CD4-positive, alpha-beta memory T cell (primary cell): Measurements from ENCODE around the gene RNF111. TPM values are rescaled to one million over a fixed set of nuclear protein-coding genes. Genes with fewer than 3 reads are reported as not detected.

ENCODE experiments used
- CTCF ChIA-PET: fragments of 350-600 bp; sonication (Branson Sonifier 250); formaldehyde crosslinking; loops from one replicate; lab custom pipeline; 2021; ENCODE audit warnings: inconsistent platforms; ENCODE audit not compliant: partially characterized antibody; lab: Charles Lee
- POLR2A ChIA-PET: fragments of 350-600 bp; sonication (Branson Sonifier 250); formaldehyde crosslinking; loops from one replicate; lab custom pipeline; 2021; ENCODE audit not compliant: partially characterized antibody; lab: Charles Lee
- DNase-seq, 5 donors: peaks; one replicate each; pipeline versions ENCODE4 v3.0.0 to v3.0.0-alpha.2; 2020 to 2022; ENCODE audit warnings: mixed read lengths in 1 of 5
- H3K27ac ChIP-seq: one replicate; pipeline ENCODE4 v1.7.0; 2013; ENCODE audit warnings: low read depth, low read length
- H3K27me3 ChIP-seq: 2 replicates; pipeline ENCODE4 v1.7.0; 2013; ENCODE audit warnings: mild to moderate bottlenecking, low read length, moderate library complexity; ENCODE audit not compliant: insufficient read depth
- H3K36me3 ChIP-seq: 2 replicates; pipeline ENCODE4 v1.7.0; 2013; ENCODE audit warnings: mild to moderate bottlenecking, low read length, moderate library complexity; ENCODE audit not compliant: insufficient read depth
- H3K4me1 ChIP-seq: 2 replicates; pipeline ENCODE4 v1.7.0; 2013; ENCODE audit warnings: mild to moderate bottlenecking, low read length, moderate library complexity; ENCODE audit not compliant: insufficient read depth
- H3K4me3 ChIP-seq, 2 donors: one replicate each; pipeline ENCODE4 v1.7.0; 2013; ENCODE audit warnings: low read length in 2 of 2, mild to moderate bottlenecking in 1 of 2
- H3K9me3 ChIP-seq, 2 donors: one replicate each; pipeline ENCODE4 v1.7.0; 2013; ENCODE audit warnings: low read length in 2 of 2, control low read depth in 1 of 2; ENCODE audit not compliant: control insufficient read depth in 1 of 2
- H3K27ac Mint-ChIP-seq, 7 donors: one replicate each; pipeline ENCODE4 v1.8.0; 2020 to 2021; ENCODE audit warnings: mixed read lengths in 7 of 7, mild to moderate bottlenecking in 6 of 7, inconsistent platforms in 3 of 7, moderate library complexity in 3 of 7
- H3K27me3 Mint-ChIP-seq, 2 donors: one replicate each; pipeline ENCODE4 v1.8.0; 2020 to 2021; ENCODE audit warnings: mixed read lengths in 2 of 2
- H3K36me3 Mint-ChIP-seq, 2 donors: one replicate each; pipeline ENCODE4 v1.8.0; 2020 to 2021; ENCODE audit warnings: mixed read lengths in 2 of 2, inconsistent platforms in 1 of 2, mild to moderate bottlenecking in 1 of 2
- H3K4me1 Mint-ChIP-seq, 4 donors: one replicate each; pipeline ENCODE4 v1.8.0; 2020 to 2021; ENCODE audit warnings: mixed read lengths in 4 of 4, mild to moderate bottlenecking in 1 of 4
- H3K4me3 Mint-ChIP-seq, 8 donors: one replicate each; pipeline ENCODE4 v1.8.0; 2020 to 2021; ENCODE audit warnings: mixed read lengths in 8 of 8, mild to moderate bottlenecking in 7 of 8, moderate library complexity in 6 of 8, inconsistent platforms in 3 of 8
- H3K9me3 Mint-ChIP-seq, 8 donors: one replicate each; pipeline ENCODE4 v1.8.0; 2020 to 2021; ENCODE audit warnings: mixed read lengths in 8 of 8, mild to moderate bottlenecking in 5 of 8, inconsistent platforms in 3 of 8, moderate library complexity in 1 of 8
- intact Hi-C: fragments of 100-400 bp; cut with micrococcal nuclease; formaldehyde crosslinking; loops from one replicate; pipeline ENCODE4 v1.15.1; 2023
- polyA plus RNA-seq, 2 donors: library from polyadenylated mRNA; unstranded; fragments of 300-500 nt; fragmentation: Illumina TruSeq; gene quantifications; one replicate each; pipeline ENCODE4 v1.2.3, GENCODE V29; 2021
- total RNA-seq, 2 experiments: library from RNA; stranded (reverse); gene quantifications; one replicate each; pipeline ENCODE4 v1.2.3, GENCODE V29; 2021

Gene RNF111
- total RNA-seq = 10 to 100 TPM; 54.9 to 60.9 TPM
- 10 to 100 TPM; 11.1 to 22.2 TPM for polyA plus RNA-seq

DNA sequence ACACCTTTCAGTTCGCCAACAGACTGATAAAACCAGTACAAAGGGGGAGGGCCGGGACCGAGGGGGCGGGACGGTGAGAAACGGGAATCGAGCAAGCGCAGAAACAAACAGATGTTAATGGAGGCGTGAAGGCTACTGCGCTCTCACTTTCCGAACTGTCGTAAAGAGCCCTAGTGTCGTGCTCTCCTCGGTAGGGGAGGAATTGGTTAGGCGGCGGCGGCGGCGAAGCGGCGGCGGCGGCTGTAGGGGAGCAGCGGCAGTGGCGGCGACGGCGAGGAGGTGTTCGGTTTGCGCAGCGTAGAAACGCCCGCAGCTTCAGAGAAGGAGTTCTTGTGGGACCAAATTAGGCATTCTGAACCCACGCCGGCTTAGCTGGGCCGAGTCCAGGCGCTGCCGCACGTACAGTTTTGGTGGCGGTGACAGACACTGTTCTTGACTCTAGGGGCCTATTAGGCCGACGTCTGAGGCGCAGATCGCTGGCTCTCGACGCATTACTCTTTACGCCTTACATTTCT lies at the start of gene RNF111:
Gene RNF111, plus strand, starts transcription at position 173 of the 515 bp plus-strand sequence. CDS start 43,160 bp downstream, outside the sequence.
- Histone ChIP-seq H3K36me3 (peaks cover 5% of the 10 kb centered on the region), H3K27ac (peak within 1 kb of the TSS; percentile 89), H3K4me1 (peaks cover 40% of the 10 kb centered on the region), H3K27me3 (no peaks in the 10 kb centered on the region), H3K4me3 (peak within 1 kb of the TSS; percentile 91 to 92), H3K9me3 (no peaks in the 10 kb centered on the region)
- H3K9me3 Mint-ChIP-seq = no peaks in the 10 kb centered on the region
- H3K27ac Mint-ChIP-seq = peak within 1 kb of the TSS; percentile 84 to 97 (median 94)
- H3K36me3 Mint-ChIP-seq = peaks cover 14 to 34% of the 10 kb centered on the region in 2 donors
- intact Hi-C loops = loop anchor here (1.0 to 10.0 kb wide), 7 partner anchors 45 to 697 kb away; partner anchors contain the start of genes ADAM10, BNIP2, CCNB2 and GTF2A2
- ChIA-PET POLR2A (interaction anchor here (0.8 to 2.9 kb wide), 7 partner anchors 12 to 217 kb away, joined by 3 to 13 read pairs (median 3); partner anchors contain the start of genes MINDY2 and SLTM), CTCF (interaction anchor here (1.4 kb wide), 1 partner anchor 31 kb away, joined by 3 read pairs; no protein-coding TSS in a partner anchor)
- peak within 1 kb of the TSS; percentile 93 to 98 (median 96) for H3K4me3 Mint-ChIP-seq
- H3K4me1 Mint-ChIP-seq = peaks cover 31 to 52% (median 42%) of the 10 kb centered on the region in 4 donors
- peak; percentile 90 to 97 (median 91) for DNase-seq
- no peaks in the 10 kb centered on the region for H3K27me3 Mint-ChIP-seq

- Histone ChIP-seq H3K36me3 (no peaks in the 10 kb centered on the region), H3K9me3 (no peaks in the 10 kb centered on the region), H3K4me3 (no peak overlapping the region), H3K27me3 (no peaks in the 10 kb centered on the region), H3K27ac (no peak overlapping the region), H3K4me1 (no peaks in the 10 kb centered on the region)
- Mint-ChIP-seq H3K27me3 (peaks cover 0 to 2% of the 10 kb centered on the region in 2 donors), H3K4me1 (no peaks in the 10 kb centered on the region), H3K9me3 (no peaks in the 10 kb centered on the region), H3K4me3 (no peak overlapping the region), H3K36me3 (no peaks in the 10 kb centered on the region), H3K27ac (no peak overlapping the region)
- ChIA-PET CTCF (no interaction called here), POLR2A (no interaction called here)
- intact Hi-C loops = no loop called here
- no peak for DNase-seq
Observed at GRCh38 chr15:58947179-58947578, 40.3 kb upstream of the RNF111 start.

DNA sequence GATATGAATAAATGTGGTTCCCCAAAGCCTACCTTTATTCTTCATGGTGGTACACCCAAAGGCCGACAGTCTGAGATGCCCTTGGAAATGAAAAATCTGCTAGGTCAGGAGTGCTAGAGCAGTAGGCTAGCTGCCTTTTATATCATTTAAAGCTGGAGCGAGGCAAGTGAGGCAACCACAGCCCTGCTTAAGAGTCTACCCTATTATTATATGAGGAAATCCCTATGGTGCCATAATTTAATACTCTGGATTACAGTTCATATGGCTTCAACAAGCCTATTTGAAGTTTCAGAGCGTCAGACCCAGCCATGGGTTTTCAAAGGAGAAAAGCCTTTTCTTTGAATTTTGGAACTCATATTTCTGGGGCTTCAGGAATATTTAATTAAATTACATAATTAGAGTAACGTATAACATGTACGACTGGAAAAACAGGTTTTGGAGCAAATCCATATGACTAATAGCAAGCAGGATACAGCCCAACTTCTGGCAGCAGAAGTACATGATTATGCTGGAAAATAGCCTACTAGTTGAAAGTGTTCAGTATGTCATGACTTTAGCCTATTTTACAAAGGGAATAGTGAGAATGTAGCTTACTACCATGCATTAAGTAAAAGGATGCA lies 36.0 kb upstream of the RNF111 start:
- no peaks in the 10 kb centered on the region for H3K36me3 Mint-ChIP-seq
- ChIA-PET POLR2A (no interaction called here), CTCF (no interaction called here)
- intact Hi-C loops = no loop called here
- no peak for DNase-seq
- no peaks in the 10 kb centered on the region for H3K9me3 Mint-ChIP-seq
- Histone ChIP-seq H3K4me3 (no peak overlapping the region), H3K27me3 (no peaks in the 10 kb centered on the region), H3K36me3 (no peaks in the 10 kb centered on the region), H3K9me3 (no peaks in the 10 kb centered on the region), H3K4me1 (no peaks in the 10 kb centered on the region), H3K27ac (no peak overlapping the region)
- no peak overlapping the region for H3K4me3 Mint-ChIP-seq
- peaks cover 0 to 2% (median under 1%) of the 10 kb centered on the region in 4 donors for H3K4me1 Mint-ChIP-seq
- H3K27ac Mint-ChIP-seq = no peak overlapping the region
- peaks cover 0 to 3% of the 10 kb centered on the region in 2 donors for H3K27me3 Mint-ChIP-seq

GRCh38 chr15:58952751-58953150 lies 34.7 kb upstream of the RNF111 start:
- intact Hi-C loops = no loop called here
- Mint-ChIP-seq H3K36me3 (no peaks in the 10 kb centered on the region), H3K27me3 (peaks cover 0 to 3% of the 10 kb centered on the region in 2 donors), H3K27ac (peak overlapping the region in 1 of 7 donors; percentile 59), H3K4me3 (no peak overlapping the region), H3K9me3 (no peaks in the 10 kb centered on the region), H3K4me1 (peaks cover 5 to 6% (median 6%) of the 10 kb centered on the region in 4 donors)
- DNase-seq = no peak
- Histone ChIP-seq H3K27ac (no peak overlapping the region), H3K9me3 (no peaks in the 10 kb centered on the region), H3K27me3 (no peaks in the 10 kb centered on the region), H3K36me3 (no peaks in the 10 kb centered on the region), H3K4me3 (no peak overlapping the region), H3K4me1 (peaks cover 4% of the 10 kb centered on the region)
- ChIA-PET POLR2A (no interaction called here), CTCF (no interaction called here)

DNA sequence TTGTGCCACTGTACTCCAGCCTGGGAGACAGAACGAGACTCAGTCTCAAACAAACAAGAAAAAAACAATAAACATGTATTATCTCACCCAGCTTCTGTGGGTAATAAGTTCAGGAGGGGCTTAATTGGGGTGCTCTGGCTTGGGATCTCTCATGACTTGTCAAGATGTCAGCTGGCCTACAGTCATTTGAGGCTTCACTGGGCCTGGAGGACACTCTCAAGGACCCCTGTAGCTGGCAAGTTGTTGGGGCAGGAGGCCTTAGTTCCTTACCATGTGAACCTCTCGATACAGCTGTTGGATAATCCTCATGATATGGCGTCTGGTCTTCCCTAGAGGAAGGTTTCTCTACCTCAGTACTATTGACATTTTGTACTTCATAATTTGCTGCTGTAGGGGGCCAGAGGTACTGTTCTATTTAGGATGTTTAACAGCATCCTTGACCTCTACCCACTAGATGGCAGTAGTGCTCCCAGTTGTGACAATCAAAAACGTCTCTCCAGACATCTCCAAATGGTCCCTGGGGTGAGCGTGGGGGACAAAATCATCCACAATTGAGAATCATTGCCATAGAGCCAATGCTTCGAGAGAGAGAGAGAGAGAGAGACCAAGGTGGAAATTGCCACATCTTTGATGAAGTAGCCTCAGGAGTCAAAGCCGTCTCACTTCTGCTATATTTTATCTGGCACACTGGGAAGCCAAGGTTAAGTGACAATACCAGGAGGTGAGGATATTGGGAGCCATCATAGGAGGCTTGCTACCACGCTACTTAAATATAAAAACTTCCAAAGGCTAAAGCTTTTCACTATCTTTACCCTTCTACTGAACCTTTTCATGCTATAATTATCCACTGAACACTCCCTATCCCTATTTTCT lies 30.1 kb upstream of the RNF111 start:
- Mint-ChIP-seq H3K9me3 (no peaks in the 10 kb centered on the region), H3K27me3 (peaks cover 0 to 1% of the 10 kb centered on the region in 2 donors), H3K4me3 (peak overlapping the region in 1 of 8 donors; percentile 41), H3K27ac (peak overlapping the region in 2 of 7 donors; percentile 70 to 84), H3K36me3 (no peaks in the 10 kb centered on the region), H3K4me1 (peaks cover 5 to 6% (median 6%) of the 10 kb centered on the region in 4 donors)
- POLR2A ChIA-PET = no interaction called here
- H3K9me3 ChIP-seq = no peaks in the 10 kb centered on the region
- no peaks in the 10 kb centered on the region for H3K36me3 ChIP-seq
- H3K27me3 ChIP-seq = no peaks in the 10 kb centered on the region
- intact Hi-C loops = loop anchor here (1.0 kb wide), 5 partner anchors 23 to 730 kb away; no protein-coding TSS in a partner anchor
- peaks cover 4% of the 10 kb centered on the region for H3K4me1 ChIP-seq
- H3K27ac ChIP-seq = no peak overlapping the region
- CTCF ChIA-PET = interaction anchor here (0.8 to 4.9 kb wide), 31 partner anchors 13 to 729 kb away, joined by 3 to 33 read pairs (median 3); partner anchors contain the start of gene RNF111
- peak; percentile 63 to 69 (median 66) for DNase-seq
- no peak overlapping the region for H3K4me3 ChIP-seq

DNA sequence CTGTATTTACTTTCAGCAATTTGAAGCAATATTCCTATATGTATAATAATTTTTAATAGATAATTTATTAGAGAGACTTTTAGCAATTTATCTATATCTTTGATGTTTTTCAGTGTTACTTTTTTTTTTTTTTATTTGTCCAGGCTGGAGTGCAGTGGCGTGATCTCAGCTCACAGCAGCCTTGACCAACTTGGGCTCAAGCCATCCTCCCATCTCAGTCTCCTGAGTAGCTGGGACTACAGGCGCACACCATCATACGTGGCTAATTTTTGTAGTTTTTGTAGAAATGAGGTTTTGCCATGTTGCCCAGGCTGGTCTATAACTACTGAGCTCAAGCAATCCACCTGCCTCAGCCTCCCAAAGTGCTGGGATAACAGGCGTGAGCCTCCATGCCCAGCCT lies 28.7 kb upstream of the RNF111 start:
- peaks cover 3 to 6% (median 5%) of the 10 kb centered on the region in 4 donors for H3K4me1 Mint-ChIP-seq
- ChIA-PET CTCF (interaction anchor here (0.9 to 4.9 kb wide), 6 partner anchors 17 to 570 kb away, joined by 3 to 33 read pairs (median 6); no protein-coding TSS in a partner anchor), POLR2A (no interaction called here)
- Histone ChIP-seq H3K9me3 (no peaks in the 10 kb centered on the region), H3K4me3 (no peak overlapping the region), H3K4me1 (peaks cover 4% of the 10 kb centered on the region), H3K27me3 (no peaks in the 10 kb centered on the region), H3K27ac (no peak overlapping the region), H3K36me3 (no peaks in the 10 kb centered on the region)
- no peak overlapping the region for H3K27ac Mint-ChIP-seq
- DNase-seq = no peak
- no peaks in the 10 kb centered on the region for H3K36me3 Mint-ChIP-seq
- H3K9me3 Mint-ChIP-seq = no peaks in the 10 kb centered on the region
- H3K4me3 Mint-ChIP-seq = no peak overlapping the region
- intact Hi-C loops = no loop called here
- peaks cover 0 to 1% of the 10 kb centered on the region in 2 donors for H3K27me3 Mint-ChIP-seq
